Measurements from ENCODE around the gene SLC25A47. TPM values are rescaled to one million over a fixed set of nuclear protein-coding genes. Genes with fewer than 3 reads are reported as not detected.

The SLC25A47 gene
- total RNA-seq, 2 donors from 2014 or later = not detected

DNA sequence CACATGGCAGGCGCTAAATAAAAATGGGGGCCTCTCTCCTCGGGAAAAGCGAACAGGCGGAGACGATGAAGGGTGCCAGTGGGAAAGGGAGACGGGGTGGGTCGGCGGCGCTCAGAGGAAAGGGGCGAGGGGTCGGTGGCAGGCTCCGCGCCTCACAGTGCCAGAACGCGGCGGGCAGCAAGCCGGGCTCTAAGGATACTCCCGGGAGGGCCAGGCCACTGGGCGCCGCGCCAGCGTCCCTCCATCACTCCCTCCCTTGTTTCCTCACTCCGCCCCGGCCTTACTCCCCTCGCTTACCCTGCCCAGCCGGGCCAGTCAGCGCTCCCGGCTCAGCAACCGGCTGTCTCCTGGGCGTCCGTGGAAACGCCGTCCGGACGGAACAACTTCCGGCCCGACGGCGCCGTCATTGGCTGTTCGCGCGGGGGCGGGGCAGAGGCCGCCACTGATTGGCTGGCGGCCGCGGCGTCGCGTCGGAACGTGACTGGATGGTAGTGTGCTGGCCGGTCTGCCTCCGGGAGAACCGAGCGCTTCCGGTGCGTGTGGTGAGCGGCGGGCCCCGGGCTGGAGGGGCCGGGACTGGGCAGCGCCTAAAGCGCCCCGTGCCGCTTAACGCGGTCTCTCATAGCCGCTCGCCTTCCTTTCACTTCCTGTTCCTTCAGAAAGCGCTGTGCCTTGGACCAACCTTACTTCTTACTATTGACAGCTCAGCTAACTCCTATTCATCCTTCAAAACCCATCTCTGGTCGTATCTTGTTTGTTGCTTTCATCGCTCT, 53.0 kb downstream of the SLC25A47 start, which contains the start of gene WDR25:
Gene WDR25, plus strand, starts transcription at position 523 of the 773 bp plus-strand sequence.
- Mint-ChIP-seq H3K9me3 (peaks cover 2% of the 10 kb centered on the region in 2 donors), H3K4me1 (ENCODE audit: low read depth) (peaks cover 45% of the 10 kb centered on the region), H3K27ac (peak within 1 kb of the TSS; percentile 100), H3K36me3 (ENCODE audit: insufficient read depth in 2 of 2) (peaks cover 36 to 40% of the 10 kb centered on the region in 2 donors), H3K4me3 (peak within 1 kb of the TSS; percentile 87 to 99), H3K27me3 (ENCODE audit: low read depth) (no peaks in the 10 kb centered on the region)
- ATAC-seq (replicated peaks in 1 of 2) (peak; percentile 78 to 79), DNase-seq (peak; percentile 96 to 98)

DNA sequence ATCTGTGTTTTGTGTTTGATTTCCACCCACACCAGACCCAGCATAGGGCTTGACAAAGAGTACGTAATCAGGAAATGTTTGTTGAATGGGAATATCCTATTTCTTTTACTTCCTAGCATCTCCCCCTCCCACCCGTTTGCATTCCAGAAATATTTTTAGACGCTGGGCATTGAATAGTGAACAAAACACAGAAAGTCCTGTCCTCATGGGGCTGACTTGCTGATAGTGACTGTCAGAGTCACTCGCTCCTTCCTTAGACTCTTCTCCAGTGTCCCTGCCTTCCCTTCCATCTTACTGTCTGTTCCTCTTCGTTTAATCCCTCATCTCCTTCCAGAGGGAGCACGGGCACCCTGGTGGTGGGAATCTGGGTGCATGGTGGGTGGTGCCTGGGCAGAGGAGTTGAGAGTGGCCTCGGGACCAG, 53.6 kb downstream of the SLC25A47 start:
- Mint-ChIP-seq H3K36me3 (ENCODE audit: insufficient read depth in 2 of 2) (peaks cover 34 to 36% of the 10 kb centered on the region in 2 donors), H3K27me3 (ENCODE audit: low read depth) (no peaks in the 10 kb centered on the region), H3K9me3 (peaks cover 2% of the 10 kb centered on the region in 2 donors), H3K4me1 (ENCODE audit: low read depth) (peaks cover 41% of the 10 kb centered on the region), H3K4me3 (peak overlapping the region; percentile 87 to 99), H3K27ac (peak overlapping the region; percentile 100)
- DNase-seq = no peak
- ATAC-seq (replicated peaks in 1 of 2) = no peak

Other genes with a start within 250 kb of the SLC25A47 start
- 1 to 10 TPM; 1.8 to 4.2 TPM for gene DEGS2, start 163.7 kb upstream of the SLC25A47 start, total RNA-seq
- gene YY1, start 84.2 kb upstream of the SLC25A47 start, total RNA-seq = 10 to 100 TPM; 93.0 to 99.8 TPM
- gene SLC25A29, start 16.9 kb upstream of the SLC25A47 start, total RNA-seq = 10 to 100 TPM; 22.7 to 47.2 TPM
- 10 to 100 TPM; 12.5 to 13.6 TPM for gene WDR25, start 53.1 kb downstream of the SLC25A47 start, total RNA-seq